Measurements from ENCODE around the gene MEIOSIN. TPM values are rescaled to one million over a fixed set of nuclear protein-coding genes. Genes with fewer than 3 reads are reported as not detected.
A peak's percentile ranks its signal among the peaks of the same experiment; 100 is the strongest.
"Not testable (repeated sequence)": the region's sequence is repeated elsewhere in the genome, so short reads cannot be mapped to it uniquely, and the experiment has no call there.

The MEIOSIN gene
- total and polyA plus RNA-seq, 12 donors, result not detected

DNA sequence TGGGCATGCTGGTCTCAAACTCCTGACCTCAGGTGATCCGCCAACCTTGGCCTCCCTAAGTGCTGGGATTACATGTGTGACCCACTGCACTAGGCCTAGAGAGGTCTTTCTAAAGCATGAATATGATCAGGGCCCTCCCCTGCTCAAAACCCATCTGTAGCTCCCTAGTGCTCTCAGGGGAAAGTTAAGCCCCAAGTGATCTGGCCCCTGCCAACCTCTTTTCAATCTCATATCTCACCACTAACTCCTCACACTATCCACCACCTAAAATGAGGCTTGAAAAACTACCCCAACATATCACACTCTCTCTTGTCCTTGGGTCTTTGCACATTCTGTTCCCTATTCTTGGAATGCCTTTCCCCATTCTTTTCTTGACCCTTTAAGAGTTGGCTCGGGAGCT lies 61.4 kb downstream of the MEIOSIN start:
- intact Hi-C loops (cut with DNase I), result no loop called here
- Histone ChIP-seq H3K27ac (no peak overlapping the region), H3K4me3 (no peak overlapping the region), H3K36me3 (peaks cover 0 to 13% (median 4%) of the 10 kb centered on the region in 9 donors), H3K4me1 (peaks cover 0 to 37% (median 31%) of the 10 kb centered on the region in 9 donors), H3K27me3 (peaks cover 0 to 76% (median 0%) of the 10 kb centered on the region in 7 donors), H3K9me3 (no peaks in the 10 kb centered on the region)
- 79 to 83% methylated on average over 2 of the region's 2 CpGs for whole genome bisulfite sequencing, 2 donors
- no peak for TF ChIP-seq CTCF (IDR thresholded peaks at IDR 0.05)
- no peak for DNase-seq
- ATAC-seq, result no peak

DNA sequence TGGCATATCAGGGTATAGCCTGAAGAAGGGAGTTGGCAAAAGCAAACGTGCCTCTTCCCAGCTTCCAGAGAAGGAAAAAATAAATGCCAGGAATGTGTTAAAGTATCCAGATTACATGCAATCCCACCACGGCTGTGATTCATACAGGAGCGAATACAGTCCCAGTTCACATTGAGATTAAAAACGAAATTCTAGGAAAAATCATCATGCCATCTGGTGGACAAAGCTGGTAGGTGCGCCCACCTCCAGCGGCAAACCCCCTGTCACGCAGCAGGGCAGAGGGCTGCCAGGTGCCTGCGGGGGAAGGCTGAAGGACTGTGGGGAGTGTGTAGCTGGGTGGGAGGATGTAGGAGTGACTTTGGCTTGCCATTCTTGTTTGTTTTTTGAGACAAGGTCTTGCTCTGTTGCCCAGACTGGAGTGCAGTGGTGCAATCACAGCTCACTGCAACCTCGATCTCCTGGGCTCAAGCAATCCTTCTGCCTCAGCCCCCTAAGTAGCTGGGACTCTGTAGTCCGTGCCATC lies 65.8 kb downstream of the MEIOSIN start:
- TF ChIP-seq CTCF (IDR thresholded peaks at IDR 0.05), result peak; percentile 70 to 91 (median 88)
- Histone ChIP-seq H3K9me3 (no peaks in the 10 kb centered on the region), H3K36me3 (no peaks in the 10 kb centered on the region), H3K4me3 (peak overlapping the region in 1 of 10 donors; percentile 0), H3K27me3 (peaks cover 0 to 97% (median 0%) of the 10 kb centered on the region in 7 donors), H3K27ac (peak overlapping the region in 1 of 10 donors; percentile 15), H3K4me1 (peaks cover 0 to 10% (median 9%) of the 10 kb centered on the region in 9 donors)
- ATAC-seq (peak; percentile 65 to 88 (median 82)), DNase-seq (peak; percentile 60 to 64)
- 11 to 12% methylated on average over 10 of the region's 10 CpGs for WGBS, 2 donors
- intact Hi-C loops (cut with DNase I), result loop anchor here in 5 of 10 donors (1.0 to 2.0 kb wide), 2 partner anchors 28 to 29 kb away; no protein-coding TSS in a partner anchor

GRCh38 chr19:45799541-45799940 lies 66.3 kb downstream of the MEIOSIN start:
- not testable (repeated sequence) for H3K27ac ChIP-seq
- H3K27me3 ChIP-seq, result peaks cover 0 to 97% (median 0%) of the 10 kb centered on the region in 7 donors

GRCh38 chr19:45800070-45800553 lies 66.9 kb downstream of the MEIOSIN start:
- peak in 2 of 8 donors; percentile 4 to 23 for ATAC-seq

More at GRCh38 chr19:45799541-45799940, 66.3 kb downstream of the MEIOSIN start:
- ATAC-seq, result peak in 1 of 8 donors; percentile 6
- intact Hi-C loops (cut with DNase I), result loop anchor here in 5 of 10 donors (1.0 to 2.0 kb wide), 2 partner anchors 29 kb away; no protein-coding TSS in a partner anchor
- H3K36me3 ChIP-seq, DNase-seq, H3K9me3 ChIP-seq, H3K4me1 ChIP-seq: not testable (repeated sequence)
- whole genome bisulfite sequencing, 2 donors, result 88 to 92% methylated on average over 5 of the region's 5 CpGs
- H3K4me3 ChIP-seq, result peak overlapping the region in 1 of 10 donors; percentile 0

More at GRCh38 chr19:45800070-45800553, 66.9 kb downstream of the MEIOSIN start:
- peaks cover 0 to 10% (median 9%) of the 10 kb centered on the region in 9 donors for H3K4me1 ChIP-seq
- H3K27ac ChIP-seq, result no peak overlapping the region
- WGBS, 2 donors, result 81 to 90% methylated on average over 8 of the region's 8 CpGs
- no peak for DNase-seq
- no peak for TF ChIP-seq CTCF (IDR thresholded peaks at IDR 0.05)
- no peaks in the 10 kb centered on the region for H3K9me3 ChIP-seq
- peaks cover 0 to 96% (median 0%) of the 10 kb centered on the region in 7 donors for H3K27me3 ChIP-seq
- no peak overlapping the region for H3K4me3 ChIP-seq
- intact Hi-C loops (cut with DNase I), result no loop called here
- H3K36me3 ChIP-seq, result no peaks in the 10 kb centered on the region

Data from heart right ventricle (tissue), 16 donors.